H54 (cell line): ENCODE results near the gene PTGES.

Experiments used
- DNase-seq: peaks from one replicate; pipeline ENCODE4 v3.0.0; 2011; ENCODE audit warnings: low spot score, mixed read lengths; ENCODE audit not compliant: insufficient read length
- FAIRE-seq: peaks from 3 replicates; lab custom pipeline; 2011; peaks lifted over from hg19 to GRCh38; lab: Jason Lieb, UNC
- POLR2A ChIP-seq: IDR thresholded peaks from 2 replicates; pipeline ENCODE4 v1.6.1; 2011; ENCODE audit warnings: low read depth, mild to moderate bottlenecking, low read length

PTGES gene

DNA sequence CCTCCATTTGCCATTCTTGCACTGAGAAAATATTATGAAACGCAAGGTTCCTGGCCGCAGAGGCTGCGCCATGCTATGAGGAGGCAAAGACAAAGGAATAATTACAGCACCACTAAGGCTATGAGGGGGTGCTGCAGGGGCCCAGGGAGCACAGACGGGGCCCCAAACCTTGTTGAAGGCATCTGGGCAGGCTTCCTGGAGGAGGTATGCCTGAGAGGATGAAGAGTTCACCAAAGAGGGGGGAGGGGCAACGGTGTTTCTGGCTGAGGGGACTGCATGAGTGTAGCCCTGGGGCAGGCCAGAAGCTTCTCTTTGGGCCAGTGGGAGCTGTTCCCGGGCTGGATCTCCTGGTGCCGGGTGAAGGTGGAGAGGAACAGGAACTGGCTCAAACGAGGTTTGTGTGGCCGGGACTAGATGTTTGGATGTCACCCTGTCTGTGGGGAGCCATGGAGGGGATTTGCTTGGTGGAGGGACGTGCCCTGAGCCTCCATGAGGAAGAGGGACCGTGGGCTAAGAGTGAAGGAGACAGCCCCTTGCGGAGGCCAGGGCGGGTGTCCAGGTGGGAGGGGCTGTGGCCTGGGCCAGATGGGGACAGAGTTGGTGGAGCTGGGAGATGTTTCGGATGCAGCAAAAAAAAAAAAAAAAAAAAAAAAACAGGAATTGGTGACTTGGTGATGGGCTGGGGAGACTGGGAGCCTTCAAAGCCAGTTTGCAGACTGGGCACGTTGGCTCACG lies 28.2 kb downstream of the PTGES start:
- FAIRE-seq, result no peak
- no peak for DNase-seq
- TF ChIP-seq POLR2A, result no peak

DNA sequence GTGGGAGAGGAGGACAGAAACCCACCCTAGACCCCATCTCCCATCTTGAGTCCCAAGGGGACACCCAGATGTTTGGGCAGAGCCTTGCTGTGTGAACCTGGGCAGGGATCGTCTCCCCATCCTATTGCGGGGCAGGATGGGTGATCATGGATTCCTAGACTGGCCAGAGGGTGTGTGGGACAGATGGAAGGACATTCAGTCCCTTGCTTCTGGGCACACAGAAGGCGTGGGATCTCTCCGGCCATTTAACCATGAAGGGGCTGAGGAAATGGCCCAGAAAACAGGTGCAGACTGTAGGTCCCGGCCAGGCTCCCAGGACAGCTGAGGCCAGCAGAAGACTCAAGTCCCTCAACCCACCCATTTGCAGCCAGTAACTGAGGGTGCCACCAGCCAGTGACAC lies 29.9 kb downstream of the PTGES start:
- FAIRE-seq, result no peak
- no peak for DNase-seq
- no peak for TF ChIP-seq POLR2A

DNA sequence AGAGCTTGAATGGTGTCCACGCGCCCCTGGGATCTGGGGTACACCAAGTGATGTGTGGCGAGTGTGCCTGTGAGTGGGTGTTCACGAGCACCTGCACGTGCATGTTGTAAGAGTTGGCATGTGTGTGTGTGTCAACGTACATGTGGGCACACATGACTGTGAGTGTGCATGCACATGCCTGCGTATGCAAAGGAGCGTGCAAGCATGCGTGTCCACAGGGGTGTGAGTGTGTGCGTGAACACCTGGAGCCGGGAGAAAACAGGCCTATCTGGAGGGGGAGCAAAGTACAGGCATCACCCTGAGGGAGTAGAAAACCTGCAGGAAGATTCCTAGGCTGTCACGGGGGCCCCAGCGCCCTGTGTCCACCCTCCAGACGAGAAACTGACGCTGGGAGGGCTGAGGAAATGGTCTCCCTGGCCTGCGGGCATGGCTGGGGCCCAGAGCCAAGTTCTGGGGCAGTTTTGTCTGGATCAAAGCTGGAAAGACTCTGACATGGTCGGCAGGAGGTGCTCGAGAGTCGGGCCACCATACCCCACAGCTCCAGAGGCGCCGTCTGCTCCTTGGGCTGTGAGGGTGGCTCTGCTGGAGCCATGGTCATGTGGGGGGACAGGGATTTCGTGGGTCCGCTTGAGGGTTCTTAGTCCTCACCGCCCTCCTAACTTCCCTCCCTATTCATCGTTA lies 31.8 kb downstream of the PTGES start:
- TF ChIP-seq POLR2A, result no peak
- FAIRE-seq, result no peak
- no peak for DNase-seq

DNA sequence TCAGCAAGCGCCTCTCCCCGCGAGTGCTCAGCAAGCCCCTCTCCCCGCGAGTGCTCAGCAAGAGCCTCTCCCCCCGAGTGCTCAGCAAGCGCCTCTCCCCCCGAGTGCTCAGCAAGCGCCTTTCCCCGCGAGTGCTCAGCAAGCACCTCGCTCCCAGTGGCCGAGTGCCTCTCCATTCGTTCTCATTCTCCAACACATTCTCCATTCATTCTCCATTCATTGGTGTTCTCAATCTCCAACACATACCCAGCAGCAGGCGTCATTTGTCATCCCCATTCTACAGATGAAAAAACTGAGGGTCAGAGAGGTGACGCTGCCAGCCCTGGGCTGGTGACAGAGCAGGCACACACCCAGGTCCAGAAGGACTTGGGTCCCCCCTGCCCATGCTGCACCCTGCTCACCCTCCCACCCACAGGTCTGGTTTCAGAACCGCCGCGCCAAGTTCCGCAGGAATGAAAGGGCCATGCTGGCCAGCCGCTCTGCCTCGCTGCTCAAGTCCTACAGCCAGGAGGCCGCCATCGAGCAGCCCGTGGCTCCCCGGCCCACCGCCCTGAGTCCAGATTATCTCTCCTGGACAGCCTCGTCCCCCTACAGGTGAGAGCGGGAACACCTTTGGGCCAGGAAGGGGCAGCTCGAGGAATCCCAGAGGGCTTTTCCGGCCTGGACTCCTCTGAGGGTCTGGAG lies 32.5 kb downstream of the PTGES start:
- DNase-seq, result no peak
- TF ChIP-seq POLR2A, result no peak
- no peak for FAIRE-seq

DNA sequence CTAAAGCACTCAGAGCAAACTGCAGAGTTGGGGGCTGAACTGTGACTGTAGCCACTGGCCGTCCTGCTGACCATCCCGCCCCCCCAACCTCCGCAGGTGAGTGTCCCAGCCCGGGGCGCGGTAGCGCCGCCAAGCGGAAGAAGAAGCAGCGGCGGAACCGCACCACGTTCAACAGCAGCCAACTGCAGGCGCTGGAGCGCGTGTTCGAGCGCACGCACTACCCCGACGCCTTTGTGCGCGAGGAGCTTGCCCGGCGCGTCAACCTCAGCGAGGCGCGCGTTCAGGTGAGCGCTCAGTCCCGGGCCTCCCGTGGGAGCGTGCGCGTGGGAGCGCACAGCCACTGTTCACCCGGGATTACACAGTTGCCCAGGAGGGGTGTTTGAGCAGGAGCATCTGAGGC lies 33.7 kb downstream of the PTGES start:
- TF ChIP-seq POLR2A, result no peak
- FAIRE-seq (no peak), DNase-seq (no peak)

DNA sequence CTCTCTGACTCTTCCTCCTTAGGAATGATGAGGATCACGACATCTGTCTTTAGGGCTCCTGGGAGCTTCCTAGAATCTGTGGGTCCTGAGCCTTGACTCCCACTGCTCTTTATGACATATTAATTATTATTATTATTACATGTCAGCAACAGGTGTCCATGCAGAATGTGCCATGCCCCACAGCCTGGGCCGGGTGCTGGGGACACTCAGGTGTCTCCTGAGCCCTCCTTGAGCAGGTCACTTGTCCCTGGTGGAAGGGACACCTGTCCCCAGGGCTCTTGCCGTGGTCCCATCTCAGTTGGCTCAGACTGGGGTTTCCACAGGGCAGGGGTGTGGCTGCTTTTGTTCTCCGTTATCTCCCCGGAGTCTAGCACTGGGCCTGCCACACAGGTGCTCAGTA lies 34.2 kb downstream of the PTGES start:
- TF ChIP-seq POLR2A, result no peak
- DNase-seq, result no peak
- FAIRE-seq, result no peak

DNA sequence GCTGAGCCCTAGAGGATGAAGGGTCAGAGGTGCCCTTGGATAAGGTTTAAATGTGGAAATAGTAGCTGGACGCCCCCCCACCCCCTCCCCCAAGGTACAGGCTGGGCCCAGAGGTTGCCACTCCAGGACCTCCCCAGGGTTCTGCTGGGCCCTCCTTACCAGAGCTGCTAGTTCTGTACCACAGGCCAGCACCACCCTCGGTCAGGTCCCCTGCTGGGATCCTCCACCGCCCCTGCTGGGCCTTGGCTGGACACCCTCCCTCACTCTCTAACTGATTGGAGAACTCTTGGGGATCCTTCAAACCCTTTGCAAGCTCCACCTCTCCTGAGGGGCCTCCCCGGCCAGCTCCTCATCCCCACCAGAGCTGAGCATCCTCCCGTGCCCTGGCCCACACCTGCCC lies 34.9 kb downstream of the PTGES start:
- FAIRE-seq (no peak), DNase-seq (no peak)
- no peak for TF ChIP-seq POLR2A

DNA sequence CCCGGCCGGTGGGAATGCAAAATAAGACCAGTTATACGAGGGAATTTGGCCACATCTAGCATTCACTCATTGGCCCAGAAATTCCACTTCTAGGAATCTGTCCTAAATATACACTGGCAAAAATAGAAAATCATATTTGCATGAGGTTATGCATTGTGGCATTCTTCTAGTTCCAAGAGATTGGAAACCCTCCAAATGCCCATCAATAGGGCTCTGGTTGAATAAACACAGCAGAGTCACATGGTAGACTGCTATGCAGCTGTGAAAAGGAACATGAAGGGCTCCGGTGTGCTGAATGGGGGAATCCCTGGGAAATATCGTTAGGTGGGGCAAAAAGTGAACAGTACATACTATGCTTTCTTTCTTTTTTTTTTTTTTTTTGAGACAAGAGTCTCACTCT lies 36.8 kb downstream of the PTGES start:
- no peak for TF ChIP-seq POLR2A
- no peak for DNase-seq
- FAIRE-seq, result no peak

DNA sequence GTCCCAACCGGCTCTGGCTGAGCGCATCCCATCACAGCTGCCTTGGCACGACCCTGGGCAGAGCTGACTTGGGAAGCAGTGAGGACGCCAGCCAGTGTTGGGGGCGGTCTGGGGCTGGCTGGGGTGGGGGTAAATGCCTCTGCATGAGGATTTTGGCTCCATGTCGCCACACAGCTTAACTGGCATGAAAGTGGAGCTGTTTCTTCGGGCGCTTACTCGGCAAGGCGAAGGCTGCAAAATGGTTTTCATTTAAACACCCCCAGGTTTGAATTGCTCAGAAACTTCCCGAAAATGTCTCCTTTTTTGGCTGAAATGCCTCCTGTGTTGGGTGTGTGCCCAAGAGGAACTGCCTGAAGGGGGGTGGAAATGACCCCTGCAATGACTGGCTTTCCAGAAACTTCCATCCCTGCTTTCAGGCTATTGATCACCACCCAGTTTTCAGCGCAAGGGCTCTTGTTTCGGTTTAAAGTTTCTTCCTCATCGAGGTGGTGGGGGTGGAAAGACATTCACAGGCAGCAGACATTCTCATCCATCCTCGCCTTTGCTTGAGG lies 38.3 kb downstream of the PTGES start:
- DNase-seq, result no peak
- no peak for TF ChIP-seq POLR2A
- no peak for FAIRE-seq

DNA sequence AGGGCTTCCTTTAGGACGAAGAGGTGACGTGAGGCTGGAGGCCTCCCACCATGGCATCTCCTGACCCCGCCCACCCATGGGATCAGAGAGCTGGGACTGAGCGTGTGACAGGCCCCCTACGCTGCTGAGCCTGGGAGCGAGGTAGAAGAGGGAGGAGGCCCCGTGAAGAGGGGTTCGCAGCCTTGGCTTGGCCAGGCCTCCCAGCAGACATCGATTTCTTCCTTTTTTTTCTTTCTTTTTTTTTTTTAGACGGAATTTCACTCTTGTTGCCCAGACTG lies 39.5 kb downstream of the PTGES start:
- no peak for FAIRE-seq
- DNase-seq, result no peak
- TF ChIP-seq POLR2A, result no peak

DNA sequence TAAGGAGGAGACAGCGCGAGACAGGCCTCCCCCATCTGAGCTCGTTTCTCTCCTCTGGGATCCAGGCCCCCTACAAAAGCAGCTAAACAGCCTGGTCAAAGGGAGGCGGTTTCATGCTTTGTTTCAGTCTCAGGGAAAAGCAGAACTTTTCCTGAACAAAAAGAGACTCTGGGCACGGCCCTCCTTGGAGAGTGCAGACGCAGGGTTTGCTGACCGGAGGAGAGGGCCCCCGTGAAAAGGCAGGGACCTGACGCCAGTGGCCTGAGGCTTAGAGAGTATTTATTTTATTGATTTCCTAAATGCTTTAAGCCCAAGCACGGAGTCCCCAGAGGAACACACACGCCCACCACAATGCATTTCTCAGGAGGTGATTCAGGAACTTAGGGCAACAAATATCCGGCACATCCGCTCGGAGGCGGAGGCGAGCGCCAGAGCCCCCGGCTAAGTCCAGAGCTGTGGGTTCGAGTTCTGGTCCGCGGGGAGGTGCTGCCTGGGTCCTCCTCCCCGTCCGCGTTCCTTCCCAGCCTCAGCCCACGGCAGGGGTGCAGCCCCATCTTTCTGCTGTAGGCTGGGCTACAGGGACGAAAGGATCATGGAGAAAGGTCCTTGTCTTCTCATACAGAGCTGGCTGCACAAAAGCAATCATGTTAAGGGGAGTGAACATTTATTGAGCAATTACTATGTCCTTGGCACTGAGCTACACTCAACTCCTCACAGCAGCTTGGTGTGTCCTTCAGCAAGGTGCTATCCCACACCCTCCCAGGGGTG lies 40.0 kb downstream of the PTGES start:
- FAIRE-seq, result no peak
- DNase-seq, result no peak
- no peak for TF ChIP-seq POLR2A

DNA sequence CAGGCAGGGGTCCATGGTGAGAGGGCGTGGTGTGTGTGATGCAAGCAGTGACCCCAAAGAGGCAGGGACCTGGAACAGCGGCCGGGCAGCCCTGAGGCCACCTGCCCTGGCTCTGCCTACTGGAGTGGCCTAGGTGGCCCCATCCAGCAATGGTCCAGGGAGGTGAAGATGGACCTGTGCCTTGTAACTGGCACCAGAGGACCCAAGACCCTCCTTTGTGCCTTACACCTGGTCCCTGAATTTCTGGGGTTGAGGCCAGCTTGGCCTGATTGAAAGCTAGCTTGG lies 42.7 kb downstream of the PTGES start:
- FAIRE-seq (no peak), DNase-seq (no peak)
- no peak for TF ChIP-seq POLR2A

DNA sequence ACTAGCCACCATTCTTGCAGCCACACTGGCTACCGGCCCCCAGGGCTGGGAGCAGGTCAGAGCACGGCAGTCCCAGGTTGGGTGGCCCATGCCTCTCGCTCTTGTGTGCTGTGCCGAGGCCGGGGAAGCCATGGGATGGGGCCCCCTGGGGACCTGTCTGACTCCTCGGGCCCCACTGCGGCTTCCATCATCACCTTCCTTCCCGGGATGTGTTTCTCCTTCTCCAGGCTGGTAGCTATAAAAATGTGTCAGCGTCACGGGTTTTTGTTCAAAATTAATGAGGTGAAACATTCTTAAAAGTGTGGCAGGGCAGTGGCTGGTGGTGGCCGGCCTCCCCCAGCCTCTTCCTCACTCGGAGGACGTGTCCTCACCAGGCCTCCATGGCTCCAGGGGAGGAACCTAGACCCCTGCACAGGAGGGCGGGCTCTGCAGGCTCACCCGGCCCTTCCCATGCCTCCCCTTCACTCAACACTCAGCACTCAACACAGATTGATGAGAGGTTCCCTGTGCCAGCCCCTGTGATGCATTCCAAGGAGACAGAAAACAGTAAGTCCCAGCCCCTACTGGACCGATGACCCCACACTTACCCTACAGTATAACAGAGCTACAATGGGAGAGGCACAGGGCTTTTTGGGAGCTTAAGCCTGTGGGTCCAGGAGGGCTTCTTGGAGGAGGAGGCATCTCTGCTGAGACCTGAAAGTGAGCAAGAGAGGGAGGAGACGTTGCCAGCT lies 43.2 kb downstream of the PTGES start:
- FAIRE-seq (no peak), DNase-seq (no peak)
- no peak for TF ChIP-seq POLR2A
